Astrocyte (in vitro differentiated cells and primary cell): Measurements from ENCODE around the gene PNPLA5. TPM values are rescaled to one million over a fixed set of nuclear protein-coding genes. Genes with fewer than 3 reads are reported as not detected.

Experiments used
- DNase-seq: peaks from one replicate; pipeline ENCODE4 v3.0.0-alpha.2; 2010; ENCODE audit warnings: low read depth
- FAIRE-seq: peaks from 2 replicates; lab custom pipeline; 2011; peaks lifted over from hg19 to GRCh38; lab: Jason Lieb, UNC
- H2AFZ ChIP-seq: 2 replicates; pipeline ENCODE4 v1.6.0; 2012; ENCODE audit warnings: low read depth, low read length, inconsistent platforms
- H3K27ac ChIP-seq: 2 replicates; pipeline ENCODE4 v1.5.1; 2011; ENCODE audit warnings: low read depth, low read length, inconsistent platforms
- H3K27me3 ChIP-seq: 2 replicates; pipeline ENCODE4 v1.6.0; 2011; ENCODE audit warnings: low read length, inconsistent platforms; ENCODE audit not compliant: insufficient read depth
- H3K36me3 ChIP-seq: 2 replicates; pipeline ENCODE4 v1.5.1; 2011; ENCODE audit warnings: low read length, inconsistent platforms; ENCODE audit not compliant: insufficient read depth
- H3K4me1 ChIP-seq: 2 replicates; pipeline ENCODE4 v1.5.1; 2011; ENCODE audit warnings: low read length, inconsistent platforms; ENCODE audit not compliant: insufficient read depth
- H3K4me2 ChIP-seq: 2 replicates; pipeline ENCODE4 v1.6.0; 2012; ENCODE audit warnings: low read length, inconsistent platforms
- H3K4me3 ChIP-seq: 2 replicates; pipeline ENCODE4 v1.5.1; 2011; ENCODE audit warnings: low read depth, mild to moderate bottlenecking, low read length, inconsistent platforms; ENCODE audit not compliant: insufficient read depth
- H3K79me2 ChIP-seq: 2 replicates; pipeline ENCODE4 v1.6.0; 2012; ENCODE audit warnings: mild to moderate bottlenecking, low read length, inconsistent platforms; ENCODE audit not compliant: insufficient read depth
- H3K9ac ChIP-seq: 2 replicates; pipeline ENCODE4 v1.6.0; 2012; ENCODE audit warnings: mild to moderate bottlenecking, low read length, inconsistent platforms
- H3K9me3 ChIP-seq: 2 replicates; pipeline ENCODE4 v1.5.1; 2012; ENCODE audit warnings: low read depth, mild to moderate bottlenecking, low read length, inconsistent platforms; ENCODE audit not compliant: insufficient read depth
- H4K20me1 ChIP-seq: 2 replicates; pipeline ENCODE4 v1.6.0; 2012; ENCODE audit warnings: low read length, inconsistent platforms; ENCODE audit not compliant: insufficient read depth
- H3K27ac Mint-ChIP-seq: one replicate; pipeline ENCODE4 v1.8.0; 2021; ENCODE audit warnings: mild to moderate bottlenecking, mixed read lengths; ENCODE audit not compliant: unreplicated experiment
- H3K27me3 Mint-ChIP-seq: one replicate; pipeline ENCODE4 v1.8.0; 2021; ENCODE audit warnings: low read depth, mixed read lengths; ENCODE audit not compliant: unreplicated experiment
- H3K36me3 Mint-ChIP-seq: one replicate; pipeline ENCODE4 v1.8.0; 2021; ENCODE audit warnings: low read depth, mixed read lengths; ENCODE audit not compliant: unreplicated experiment
- H3K4me1 Mint-ChIP-seq: one replicate; pipeline ENCODE4 v1.8.0; 2021; ENCODE audit warnings: low read depth, mixed read lengths; ENCODE audit not compliant: unreplicated experiment
- H3K4me3 Mint-ChIP-seq: one replicate; pipeline ENCODE4 v1.8.0; 2021; ENCODE audit warnings: mild to moderate bottlenecking, moderate library complexity, mixed read lengths; ENCODE audit not compliant: unreplicated experiment
- H3K9me3 Mint-ChIP-seq: one replicate; pipeline ENCODE4 v1.8.0; 2021; ENCODE audit warnings: mild to moderate bottlenecking, mixed read lengths; ENCODE audit not compliant: unreplicated experiment
- CTCF ChIP-seq: IDR thresholded peaks from 2 replicates; pipeline ENCODE4 v1.5.1; 2011; ENCODE audit warnings: low read depth, mild to moderate bottlenecking, inconsistent platforms, low read length, moderate library complexity; ENCODE audit not compliant: insufficient read depth
- EZH2 ChIP-seq: IDR thresholded peaks from 2 replicates; pipeline ENCODE4 v1.6.1; 2012; ENCODE audit warnings: mild to moderate bottlenecking, low read length, inconsistent platforms; ENCODE audit not compliant: insufficient read depth
- total RNA-seq: library from RNA; stranded (reverse); gene quantifications from 2 replicates; pipeline ENCODE4 v1.2.1, GENCODE V29; 2021

PNPLA5 gene
- total RNA-seq, 1 donor from 2014 or later = not detected

GRCh38 chr22:43883012-43883661 is 8.7 kb downstream of the PNPLA5 start:
- no peak overlapping the region for H2AFZ ChIP-seq
- TF ChIP-seq CTCF (peak; percentile 53), EZH2 (no peak)
- peaks cover 3% of the 10 kb centered on the region for H3K9me3 Mint-ChIP-seq
- H3K27ac Mint-ChIP-seq = no peak overlapping the region
- H3K27ac ChIP-seq = no peak overlapping the region
- no peaks in the 10 kb centered on the region for H3K4me1 ChIP-seq
- no peak overlapping the region for H3K4me2 ChIP-seq
- FAIRE-seq (no peak), DNase-seq (peak; percentile 63)
- H3K36me3 ChIP-seq = no peaks in the 10 kb centered on the region
- H3K27me3 Mint-ChIP-seq = peaks cover 37% of the 10 kb centered on the region
- no peaks in the 10 kb centered on the region for H4K20me1 ChIP-seq
- H3K36me3 Mint-ChIP-seq = peaks cover 2% of the 10 kb centered on the region
- H3K27me3 ChIP-seq = peaks cover 9% of the 10 kb centered on the region
- H3K9ac ChIP-seq = no peak overlapping the region
- no peaks in the 10 kb centered on the region for H3K9me3 ChIP-seq
- no peak overlapping the region for H3K4me3 Mint-ChIP-seq
- H3K4me1 Mint-ChIP-seq = no peaks in the 10 kb centered on the region
- no peak overlapping the region for H3K4me3 ChIP-seq
- H3K79me2 ChIP-seq = no peaks in the 10 kb centered on the region

- no peaks in the 10 kb centered on the region for H3K36me3 ChIP-seq
- H3K27me3 ChIP-seq = peaks cover 8% of the 10 kb centered on the region
- no peaks in the 10 kb centered on the region for H3K9me3 ChIP-seq
- no peak overlapping the region for H3K4me2 ChIP-seq
- no peak for TF ChIP-seq EZH2
- no peak for TF ChIP-seq CTCF
- H3K27me3 Mint-ChIP-seq = peaks cover 37% of the 10 kb centered on the region
- no peaks in the 10 kb centered on the region for H3K4me1 Mint-ChIP-seq
- no peak overlapping the region for H3K9ac ChIP-seq
- no peaks in the 10 kb centered on the region for H3K79me2 ChIP-seq
- H3K27ac ChIP-seq = no peak overlapping the region
- DNase-seq (no peak), FAIRE-seq (no peak)
- H3K9me3 Mint-ChIP-seq = peaks cover 3% of the 10 kb centered on the region
- no peak overlapping the region for H2AFZ ChIP-seq
- H3K4me1 ChIP-seq = no peaks in the 10 kb centered on the region
- no peak overlapping the region for H3K27ac Mint-ChIP-seq
- H3K36me3 Mint-ChIP-seq = peaks cover 2% of the 10 kb centered on the region
- no peak overlapping the region for H3K4me3 ChIP-seq
- H3K4me3 Mint-ChIP-seq = no peak overlapping the region
- H4K20me1 ChIP-seq = no peaks in the 10 kb centered on the region
These were observed 9.6 kb downstream of the PNPLA5 start for GRCh38 chr22:43882122-43882767.
